IPS DF 6.9 (cell line): ENCODE measurements around the gene HOXD8.

Experiments used
- DNase-seq: peaks from one replicate; pipeline ENCODE4 v3.0.0-alpha.2; 2013; ENCODE audit warnings: low read depth, low spot score
- H3K27ac ChIP-seq: one replicate; pipeline ENCODE4 v1.5.1; 2013; ENCODE audit warnings: low read length, control low read depth
- H3K27me3 ChIP-seq: 2 replicates; pipeline ENCODE4 v1.6.1; 2013; ENCODE audit warnings: mild to moderate bottlenecking, low read length; ENCODE audit not compliant: control insufficient read depth, insufficient read depth
- H3K36me3 ChIP-seq: 2 replicates; pipeline ENCODE4 v1.6.1; 2013; ENCODE audit warnings: low read length; ENCODE audit not compliant: control insufficient read depth, insufficient read depth
- H3K4me1 ChIP-seq: 2 replicates; pipeline ENCODE4 v1.6.1; 2013; ENCODE audit warnings: low read length; ENCODE audit not compliant: control insufficient read depth, insufficient read depth
- H3K4me3 ChIP-seq: 2 replicates; pipeline ENCODE4 v1.5.1; 2013; ENCODE audit warnings: mild to moderate bottlenecking, low read length
- H3K9me3 ChIP-seq: 2 replicates; pipeline ENCODE4 v1.6.1; 2013; ENCODE audit warnings: low read length, inconsistent platforms; ENCODE audit not compliant: control insufficient read depth, insufficient read depth
- WGBS: extraction: QIAGEN DNeasy Blood & Tissue Kit; methylation state at CpG from one replicate; pipeline ENCODE4 v1.1.7; 2013; ENCODE audit warnings: mixed read lengths, missing lambda C conversion rate; ENCODE audit not compliant: insufficient read length, insufficient coverage; 5-methylcytosine and 5-hydroxymethylcytosine counted together

The HOXD8 gene

DNA sequence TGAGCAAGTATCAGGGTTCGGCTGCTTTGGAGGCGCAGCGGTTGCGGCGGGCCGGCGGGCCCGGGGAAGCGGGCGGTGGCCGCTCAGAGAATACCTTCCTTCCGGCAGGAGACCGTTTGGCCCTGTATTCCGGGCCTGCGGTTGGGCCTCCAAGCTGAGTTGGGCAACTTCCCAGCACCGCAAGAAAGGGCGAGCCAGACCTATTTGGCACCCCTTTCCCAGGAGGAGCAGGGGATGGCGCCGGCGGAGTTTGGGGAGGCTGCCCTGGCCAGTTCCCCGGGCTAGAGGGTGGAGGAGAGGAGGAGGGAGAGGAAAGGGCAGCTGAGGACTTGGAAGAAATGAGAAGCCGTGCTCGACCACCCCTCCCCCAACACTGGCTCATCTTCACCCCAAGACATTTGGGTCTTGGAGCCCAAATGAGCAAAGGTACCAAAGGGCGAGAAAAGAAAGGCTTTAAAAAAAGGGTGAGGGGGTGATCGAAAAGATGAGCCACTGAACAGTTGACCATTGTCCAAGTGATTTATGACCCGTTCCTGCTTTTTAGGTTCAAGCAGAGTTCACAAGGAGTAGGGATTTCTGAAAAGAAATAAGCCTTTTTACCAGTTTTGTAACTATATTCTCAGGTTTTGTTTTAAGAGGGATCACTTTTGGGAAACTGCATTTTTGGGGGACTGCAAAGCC, 36.0 kb downstream of the HOXD8 start:
- WGBS, result no CpG with 5 or more reads among the region's 26 CpGs
- Histone ChIP-seq H3K4me1 (no peaks in the 10 kb centered on the region), H3K27me3 (peaks cover 94% of the 10 kb centered on the region), H3K4me3 (no peak overlapping the region), H3K36me3 (no peaks in the 10 kb centered on the region), H3K9me3 (no peaks in the 10 kb centered on the region), H3K27ac (no peak overlapping the region)
- no peak for DNase-seq

DNA sequence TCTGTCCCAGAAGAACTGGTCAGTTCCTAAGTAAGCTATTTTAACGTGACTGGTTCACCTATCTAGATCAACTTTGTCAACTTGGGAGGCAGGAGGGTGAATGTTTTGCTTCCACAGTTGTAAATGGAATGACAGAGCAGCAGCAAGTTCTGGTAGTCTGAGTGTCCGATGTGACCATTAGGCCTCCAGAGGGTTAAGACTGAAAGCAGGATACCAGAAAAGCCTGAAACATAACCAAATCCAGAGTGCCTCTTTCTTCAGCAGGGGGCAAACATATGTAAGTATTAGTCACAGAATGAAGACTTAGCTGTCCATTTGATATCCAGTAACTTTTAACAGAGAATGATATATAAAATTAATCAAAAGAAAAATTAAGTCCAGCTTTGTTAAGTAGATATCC, 36.8 kb downstream of the HOXD8 start:
- H3K4me3 ChIP-seq, result no peak overlapping the region
- peaks cover 93% of the 10 kb centered on the region for H3K27me3 ChIP-seq
- H3K9me3 ChIP-seq, result no peaks in the 10 kb centered on the region
- no peak for DNase-seq
- no peaks in the 10 kb centered on the region for H3K4me1 ChIP-seq
- H3K27ac ChIP-seq, result no peak overlapping the region
- no CpG with 5 or more reads among the region's 2 CpGs for WGBS
- H3K36me3 ChIP-seq, result no peaks in the 10 kb centered on the region

GRCh38 chr2:176167398-176167797, 37.9 kb downstream of the HOXD8 start:
- no peaks in the 10 kb centered on the region for H3K9me3 ChIP-seq
- H3K27ac ChIP-seq, result no peak overlapping the region
- WGBS, result no CpG with 5 or more reads among the region's 1 CpG
- H3K4me3 ChIP-seq, result no peak overlapping the region
- H3K27me3 ChIP-seq, result peaks cover 93% of the 10 kb centered on the region
- H3K4me1 ChIP-seq, result no peaks in the 10 kb centered on the region; the same call in 1 of the 2 replicates
- H3K36me3 ChIP-seq, result no peaks in the 10 kb centered on the region
- no peak for DNase-seq

DNA sequence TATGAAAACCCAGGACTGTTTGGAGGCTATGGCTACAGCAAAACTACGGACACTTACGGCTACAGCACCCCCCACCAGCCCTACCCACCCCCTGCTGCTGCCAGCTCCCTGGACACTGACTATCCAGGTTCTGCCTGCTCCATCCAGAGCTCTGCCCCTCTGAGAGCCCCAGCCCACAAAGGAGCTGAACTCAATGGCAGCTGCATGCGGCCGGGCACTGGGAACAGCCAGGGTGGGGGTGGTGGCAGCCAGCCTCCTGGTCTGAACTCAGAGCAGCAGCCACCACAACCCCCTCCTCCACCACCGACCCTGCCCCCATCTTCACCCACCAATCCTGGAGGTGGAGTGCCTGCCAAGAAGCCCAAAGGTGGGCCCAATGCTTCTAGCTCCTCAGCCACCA, 39.7 kb downstream of the HOXD8 start:
- H3K27me3 ChIP-seq, result peaks cover 90% of the 10 kb centered on the region
- H3K4me1 ChIP-seq, result no peaks in the 10 kb centered on the region; the same call in 1 of the 2 replicates
- no peak overlapping the region for H3K27ac ChIP-seq
- H3K4me3 ChIP-seq, result no peak overlapping the region
- DNase-seq, result no peak
- WGBS, result no CpG with 5 or more reads among the region's 5 CpGs
- no peaks in the 10 kb centered on the region for H3K36me3 ChIP-seq
- no peaks in the 10 kb centered on the region for H3K9me3 ChIP-seq

GRCh38 chr2:176169711-176170110, 40.2 kb downstream of the HOXD8 start:
- H3K4me1 ChIP-seq, result peaks cover 1% of the 10 kb centered on the region; the same call in 1 of the 2 replicates
- no peak overlapping the region for H3K27ac ChIP-seq
- no peak overlapping the region for H3K4me3 ChIP-seq
- no peaks in the 10 kb centered on the region for H3K36me3 ChIP-seq
- DNase-seq, result no peak
- 100% methylated on average over 1 of the region's 2 CpGs for WGBS
- peaks cover 90% of the 10 kb centered on the region for H3K27me3 ChIP-seq
- no peaks in the 10 kb centered on the region for H3K9me3 ChIP-seq

DNA sequence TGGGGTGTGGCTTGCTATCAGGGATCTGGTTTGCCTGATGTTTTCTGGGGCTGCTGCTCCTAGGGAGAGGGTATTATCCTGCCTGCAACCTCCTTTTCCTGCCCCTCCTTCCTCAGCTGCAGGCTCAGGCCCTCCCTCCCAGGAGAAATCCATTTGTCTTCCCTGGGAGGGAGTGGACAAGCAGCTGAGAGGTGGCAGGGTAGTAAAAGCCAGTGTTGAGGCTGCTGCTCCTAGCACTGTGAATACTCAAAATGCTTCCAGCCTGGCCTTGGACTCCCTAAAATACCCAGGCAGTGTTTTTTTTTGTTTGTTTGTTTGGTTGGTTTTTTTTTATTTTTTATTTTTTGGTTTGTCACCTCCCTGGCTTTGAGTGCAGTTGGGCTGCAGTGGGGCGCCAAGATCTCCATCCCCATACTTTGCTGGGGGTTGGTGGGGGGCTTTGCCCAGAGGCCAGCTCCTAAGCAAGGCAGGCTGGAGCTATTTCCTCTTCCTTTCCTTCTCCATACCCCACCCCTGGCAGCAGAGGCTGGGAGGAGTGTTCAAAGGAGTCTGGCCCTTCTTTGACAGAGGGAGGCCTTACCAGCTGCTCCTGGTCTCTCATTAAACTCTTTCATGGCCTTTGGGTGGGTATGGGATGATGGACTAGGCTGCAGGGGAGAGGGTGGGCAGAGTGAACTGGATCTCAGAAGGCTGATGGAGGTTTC, 41.2 kb downstream of the HOXD8 start:
- H3K27me3 ChIP-seq, result peaks cover 90% of the 10 kb centered on the region
- no peak overlapping the region for H3K27ac ChIP-seq
- no peak overlapping the region for H3K4me3 ChIP-seq
- WGBS, result no CpG with 5 or more reads among the region's 1 CpG
- no peak for DNase-seq
- peaks cover 3% of the 10 kb centered on the region for H3K4me1 ChIP-seq
- H3K9me3 ChIP-seq, result no peaks in the 10 kb centered on the region
- H3K36me3 ChIP-seq, result no peaks in the 10 kb centered on the region

GRCh38 chr2:176171351-176172006, 42.0 kb downstream of the HOXD8 start:
- Histone ChIP-seq H3K27ac (no peak overlapping the region), H3K27me3 (peaks cover 90% of the 10 kb centered on the region), H3K36me3 (no peaks in the 10 kb centered on the region), H3K4me3 (no peak overlapping the region; the same call in 1 of the 2 replicates), H3K4me1 (peaks cover 3% of the 10 kb centered on the region), H3K9me3 (no peaks in the 10 kb centered on the region)
- no peak for DNase-seq
- whole genome bisulfite sequencing, result no CpG with 5 or more reads among the region's 51 CpGs

DNA sequence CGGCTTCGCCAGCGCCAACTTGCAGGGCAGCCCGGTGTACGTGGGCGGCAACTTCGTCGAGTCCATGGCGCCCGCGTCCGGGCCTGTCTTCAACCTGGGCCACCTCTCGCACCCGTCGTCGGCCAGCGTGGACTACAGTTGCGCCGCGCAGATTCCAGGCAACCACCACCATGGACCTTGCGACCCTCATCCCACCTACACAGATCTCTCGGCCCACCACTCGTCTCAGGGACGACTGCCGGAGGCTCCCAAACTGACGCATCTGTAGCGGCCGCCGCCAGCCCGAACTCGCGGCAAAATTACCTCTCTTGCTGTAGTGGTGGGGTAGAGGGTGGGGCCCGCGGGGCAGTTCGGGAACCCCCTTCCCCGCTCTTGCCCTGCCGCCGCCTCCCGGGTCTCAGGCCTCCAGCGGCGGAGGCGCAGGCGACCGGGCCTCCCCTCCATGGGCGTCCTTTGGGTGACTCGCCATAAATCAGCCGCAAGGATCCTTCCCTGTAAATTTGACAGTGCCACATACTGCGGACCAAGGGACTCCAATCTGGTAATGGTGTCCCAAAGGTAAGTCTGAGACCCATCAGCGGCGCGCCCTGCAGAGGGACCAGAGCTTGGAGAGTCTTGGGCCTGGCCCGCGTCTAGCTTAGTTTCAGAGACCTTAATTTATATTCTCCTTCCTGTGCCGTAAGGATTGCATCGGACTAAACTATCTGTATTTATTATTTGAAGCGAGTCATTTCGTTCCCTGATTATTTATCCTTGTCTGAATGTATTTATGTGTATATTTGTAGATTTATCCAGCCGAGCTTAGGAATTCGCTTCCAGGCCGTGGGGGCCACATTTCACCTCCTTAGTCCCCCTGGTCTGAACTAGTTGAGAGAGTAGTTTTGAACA, 42.7 kb downstream of the HOXD8 start:
- no CpG with 5 or more reads among the region's 60 CpGs for WGBS
- H3K27ac ChIP-seq, result no peak overlapping the region
- H3K27me3 ChIP-seq, result peaks cover 92% of the 10 kb centered on the region
- H3K9me3 ChIP-seq, result no peaks in the 10 kb centered on the region
- H3K36me3 ChIP-seq, result no peaks in the 10 kb centered on the region
- H3K4me1 ChIP-seq, result peaks cover 3% of the 10 kb centered on the region
- H3K4me3 ChIP-seq, result no peak overlapping the region; the same call in 1 of the 2 replicates
- DNase-seq, result no peak

- Histone ChIP-seq H3K27ac (no peak overlapping the region), H3K4me1 (peaks cover 3% of the 10 kb centered on the region), H3K9me3 (no peaks in the 10 kb centered on the region), H3K4me3 (no peak overlapping the region), H3K27me3 (peaks cover 92% of the 10 kb centered on the region), H3K36me3 (no peaks in the 10 kb centered on the region)
- WGBS, result no CpG with 5 or more reads among the region's 14 CpGs
- DNase-seq, result no peak
Observed at GRCh38 chr2:176172895-176173566, 43.5 kb downstream of the HOXD8 start.
